NCI-H146 (cell line): ENCODE results near the gene GARIN5A.

Experiments
- DNase-seq: peaks from one replicate; lab custom pipeline; 2025; lab: John Stamatoyannopoulos, UW

GARIN5A gene

GRCh38 chr19:50417111-50418081 lies 59.3 kb downstream of the GARIN5A start:
- peak; percentile 43 for DNase-seq
